ENCODE results near the gene NECTIN3. TPM values are rescaled to one million over a fixed set of nuclear protein-coding genes. Genes with fewer than 3 reads are reported as not detected.

The NECTIN3 gene
- total and polyA plus RNA-seq, 2 of the 4 experiments (the other 2 are of a cell fraction): 34.7 to 155 TPM

- Histone ChIP-seq H4K8ac (ENCODE audit: low read depth in 2 of 2, low read length in 2 of 2) (no peak overlapping the region), H3K4me3 (ENCODE audit: insufficient read depth, low read depth, low read length) (no peak overlapping the region), H2AK9ac (replicated peaks; ENCODE audit: low read depth, low read length, poor library complexity) (no peak overlapping the region), H3K79me1 (ENCODE audit: low read depth in 1 of 2, low read length in 2 of 2) (no peaks in the 10 kb centered on the region), H3K4me1 (ENCODE audit: control insufficient read depth, insufficient read depth, low read length) (no peaks in the 10 kb centered on the region), H3K36me3 (ENCODE audit: control insufficient read depth, insufficient read depth, low read length) (no peaks in the 10 kb centered on the region), H3K56ac (ENCODE audit: extremely low read depth, insufficient read depth, low read length) (no peak overlapping the region), H3K9me1 (ENCODE audit: insufficient read depth, low read length) (no peaks in the 10 kb centered on the region), H3K4ac (ENCODE audit: low read depth, low read length) (no peak overlapping the region), H3K27me3 (ENCODE audit: control insufficient read depth, insufficient read depth, low read length) (no peaks in the 10 kb centered on the region), H3K9ac (ENCODE audit: low read depth, low read length) (no peak overlapping the region), H2BK5ac (ENCODE audit: low read depth, low read length, poor library complexity, severe bottlenecking) (no peak overlapping the region), H3K27ac (ENCODE audit: insufficient read depth, low read length) (no peak overlapping the region), H3K23ac (ENCODE audit: low read depth, low read length) (no peak overlapping the region), H3K14ac (replicated peaks; ENCODE audit: low read depth, low read length) (no peak overlapping the region), H2BK15ac (ENCODE audit: low read depth, low read length) (no peak overlapping the region), H2BK20ac (ENCODE audit: low read depth, low read length) (no peak overlapping the region), H4K91ac (ENCODE audit: insufficient read depth, low read depth, low read length) (no peak overlapping the region), H3K4me2 (ENCODE audit: low read depth, low read length) (no peak overlapping the region), H3K9me3 (ENCODE audit: control insufficient read depth, insufficient read depth, low read length) (no peaks in the 10 kb centered on the region), H2AFZ (replicated peaks; ENCODE audit: low read length, poor library complexity) (no peak overlapping the region), H3K18ac (ENCODE audit: low read depth, low read length) (no peak overlapping the region), H2BK120ac (ENCODE audit: low read depth, low read length) (no peak overlapping the region), H4K20me1 (ENCODE audit: insufficient read depth, low read length) (no peaks in the 10 kb centered on the region), H2AK5ac (ENCODE audit: low read depth, low read length) (no peak overlapping the region), H4K5ac (ENCODE audit: low read depth, low read length) (no peak overlapping the region)
- BruUV-seq (replicated peaks): no TSS peak
- DNase-seq (no peak), ATAC-seq (ENCODE audit: low read depth) (no peak)
- ChIA-PET POLR2A (ENCODE audit: unreplicated experiment) (no interaction called here), CTCF (no interaction called here)
- in situ Hi-C loops (cut with MboI; ENCODE audit: low sequenced_read_pairs) (no loop called here), dilution Hi-C loops (cut with HindIII; ENCODE audit: low sequenced_read_pairs, unreplicated experiment) (no loop called here), intact Hi-C loops (cut with micrococcal nuclease) (no loop called here)
- no peak for TF ChIP-seq SMC3 (IDR thresholded peaks at IDR 0.05; ENCODE audit: low read depth, low read length)
- no peak for TF ChIP-seq RCOR1 (IDR thresholded peaks at IDR 0.05; ENCODE audit: insufficient replicate concordance, low read length)
- no peak for TF ChIP-seq MAFK (IDR thresholded peaks at IDR 0.05; ENCODE audit: low read depth, low read length)
- TF ChIP-seq RFX5 (IDR thresholded peaks at IDR 0.05; ENCODE audit: low read depth, low read length): no peak
- no peak for TF ChIP-seq POLR2A (IDR thresholded peaks at IDR 0.05; ENCODE audit: low read depth, low read length)
- TF ChIP-seq CEBPB (IDR thresholded peaks at IDR 0.05; ENCODE audit: low read depth, low read length): no peak
- TF ChIP-seq MAZ (IDR thresholded peaks at IDR 0.05; ENCODE audit: borderline replicate concordance, low read depth, low read length): no peak
- TF ChIP-seq MXI1 (IDR thresholded peaks at IDR 0.05; ENCODE audit: borderline replicate concordance, low read depth, low read length): no peak
- TF ChIP-seq RAD21 (IDR thresholded peaks at IDR 0.05; ENCODE audit: low read length): no peak
- TF ChIP-seq, protein P1, sequence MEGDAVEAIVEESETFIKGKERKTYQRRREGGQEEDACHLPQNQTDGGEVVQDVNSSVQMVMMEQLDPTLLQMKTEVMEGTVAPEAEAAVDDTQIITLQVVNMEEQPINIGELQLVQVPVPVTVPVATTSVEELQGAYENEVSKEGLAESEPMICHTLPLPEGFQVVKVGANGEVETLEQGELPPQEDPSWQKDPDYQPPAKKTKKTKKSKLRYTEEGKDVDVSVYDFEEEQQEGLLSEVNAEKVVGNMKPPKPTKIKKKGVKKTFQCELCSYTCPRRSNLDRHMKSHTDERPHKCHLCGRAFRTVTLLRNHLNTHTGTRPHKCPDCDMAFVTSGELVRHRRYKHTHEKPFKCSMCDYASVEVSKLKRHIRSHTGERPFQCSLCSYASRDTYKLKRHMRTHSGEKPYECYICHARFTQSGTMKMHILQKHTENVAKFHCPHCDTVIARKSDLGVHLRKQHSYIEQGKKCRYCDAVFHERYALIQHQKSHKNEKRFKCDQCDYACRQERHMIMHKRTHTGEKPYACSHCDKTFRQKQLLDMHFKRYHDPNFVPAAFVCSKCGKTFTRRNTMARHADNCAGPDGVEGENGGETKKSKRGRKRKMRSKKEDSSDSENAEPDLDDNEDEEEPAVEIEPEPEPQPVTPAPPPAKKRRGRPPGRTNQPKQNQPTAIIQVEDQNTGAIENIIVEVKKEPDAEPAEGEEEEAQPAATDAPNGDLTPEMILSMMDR (conservative IDR thresholded peaks at IDR 0.05; ENCODE audit: low read depth, low read length): no peak
- TF ChIP-seq ELK1 (IDR thresholded peaks at IDR 0.05; ENCODE audit: borderline replicate concordance, low read depth, low read length): no peak
- TF ChIP-seq USF2 (IDR thresholded peaks at IDR 0.05; ENCODE audit: low read depth, low read length): no peak
- no peak for TF ChIP-seq NFE2L2 (IDR thresholded peaks at IDR 0.05; ENCODE audit: low read depth, low read length)
- TF ChIP-seq FOS (IDR thresholded peaks at IDR 0.05; ENCODE audit: low read depth, low read length): no peak
- TF ChIP-seq BHLHE40 (IDR thresholded peaks at IDR 0.05; ENCODE audit: low read depth, low read length): no peak
- TF ChIP-seq CHD1 (IDR thresholded peaks at IDR 0.05; ENCODE audit: low read depth, low read length): no peak
These were observed 20.3 kb upstream of the NECTIN3 start for GRCh38 chr3:111051354-111051753.

All from IMR-90 (cell line).